A172 (cell line): ENCODE data around the gene KCNQ4. TPM values are rescaled to one million over a fixed set of nuclear protein-coding genes. Genes with fewer than 3 reads are reported as not detected.
A peak's percentile ranks its signal among the peaks of the same experiment; 100 is the strongest.

Source experiments
- DNase-seq: peaks from one replicate; pipeline ENCODE4 v3.0.0-alpha.2; 2015; ENCODE audit warnings: low spot score
- total RNA-seq: library from RNA; depleted of rRNA; stranded (reverse); fragments of >200 nt; shearing (Covaris generic); gene quantifications from 2 replicates; pipeline ENCODE4 v1.2.3, GENCODE V29; 2014

KCNQ4 gene
- total RNA-seq, 1 experiment from 2014 or later, result not detected

- DNase-seq, result no peak
These were observed 55.7 kb downstream of the KCNQ4 start for GRCh38 chr1:40838980-40839942.

GRCh38 chr1:40839943-40840335, 56.4 kb downstream of the KCNQ4 start:
- DNase-seq, result no peak

DNA sequence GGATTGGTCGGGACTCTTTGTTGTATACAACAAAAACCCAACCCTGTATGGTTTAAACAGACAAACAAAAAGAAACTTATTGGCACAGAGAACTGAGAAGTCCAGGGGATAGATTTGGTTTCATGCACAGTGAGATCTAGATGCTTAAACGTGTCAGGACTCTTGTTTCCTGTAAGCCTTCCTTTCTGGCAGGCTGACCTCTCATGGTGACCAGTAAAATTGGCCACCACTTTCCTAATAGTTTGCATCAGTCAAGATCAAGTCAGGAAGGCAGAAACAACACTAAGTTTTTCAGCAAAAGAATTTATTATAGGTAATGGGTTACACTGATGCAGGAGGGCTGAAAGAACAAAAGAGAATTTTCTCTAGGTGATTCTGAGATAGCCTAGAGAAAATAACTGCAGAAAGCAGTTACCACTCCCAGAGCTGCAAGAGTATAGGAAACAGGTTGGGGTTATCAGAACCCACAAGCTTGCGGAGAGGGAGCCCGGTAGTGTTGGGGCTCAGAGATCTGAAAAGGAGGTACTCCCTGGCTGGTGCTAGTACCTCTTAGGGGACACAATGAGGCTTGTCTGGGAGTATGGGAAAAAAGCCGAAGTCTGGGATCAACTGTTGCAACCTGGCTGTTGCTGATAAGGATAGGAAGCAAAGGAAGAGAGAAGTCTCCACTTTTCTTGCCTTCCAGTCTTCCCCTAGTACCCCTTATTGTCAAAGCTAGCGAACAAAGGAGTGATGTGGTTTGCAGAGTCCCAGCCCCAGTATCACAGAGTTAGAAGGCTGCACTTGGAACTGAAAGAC, 57.1 kb downstream of the KCNQ4 start:
- DNase-seq, result no peak

GRCh38 chr1:40841602-40842001, 58.0 kb downstream of the KCNQ4 start:
- DNase-seq, result no peak

DNA sequence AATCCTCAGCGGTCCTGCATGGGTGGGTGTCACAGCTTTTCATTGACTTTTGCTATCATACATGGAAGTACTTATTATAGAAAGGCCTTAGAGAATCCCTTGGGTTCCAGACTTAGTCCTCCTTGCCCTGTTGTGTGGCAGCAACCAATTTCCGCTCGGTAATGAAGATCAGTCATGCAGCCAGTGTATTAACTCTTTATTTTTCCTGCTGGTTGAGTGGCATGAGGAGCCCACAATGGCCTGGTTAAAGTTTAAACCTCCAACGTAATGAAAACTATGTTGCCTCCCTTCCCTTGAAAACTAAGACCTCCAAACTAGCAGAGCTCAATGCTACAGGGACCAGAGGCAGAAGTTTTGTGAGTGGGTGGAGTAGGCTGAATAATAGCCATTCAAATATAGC, 58.6 kb downstream of the KCNQ4 start:
- no peak for DNase-seq

- DNase-seq, result no peak
These were observed 59.1 kb downstream of the KCNQ4 start for GRCh38 chr1:40842691-40843090.

- no peak for DNase-seq
These were observed 60.5 kb downstream of the KCNQ4 start for GRCh38 chr1:40844079-40844478.

- no peak for DNase-seq
These were observed 61.6 kb downstream of the KCNQ4 start for GRCh38 chr1:40844887-40845878.

DNA sequence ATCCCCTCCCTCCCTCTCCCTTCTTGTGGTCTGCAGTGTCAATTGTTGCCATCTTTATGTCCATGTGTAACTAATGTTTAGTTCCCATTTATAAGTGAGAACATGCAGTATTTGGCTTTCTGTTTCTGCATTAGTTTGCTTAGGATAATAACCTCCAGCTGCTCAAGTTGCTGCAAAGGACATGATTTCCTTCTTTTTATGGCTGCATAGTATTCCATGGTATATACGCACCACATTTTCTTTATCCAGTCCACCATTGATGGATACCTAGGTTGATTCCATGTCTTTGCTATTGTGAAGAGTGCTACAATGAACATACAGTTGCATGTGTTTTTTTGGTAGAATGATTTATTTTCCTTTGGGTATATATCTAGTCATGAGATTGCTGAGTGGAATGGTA, 62.3 kb downstream of the KCNQ4 start:
- no peak for DNase-seq

- DNase-seq, result no peak
These were observed 63.6 kb downstream of the KCNQ4 start for GRCh38 chr1:40847023-40847745.

DNA sequence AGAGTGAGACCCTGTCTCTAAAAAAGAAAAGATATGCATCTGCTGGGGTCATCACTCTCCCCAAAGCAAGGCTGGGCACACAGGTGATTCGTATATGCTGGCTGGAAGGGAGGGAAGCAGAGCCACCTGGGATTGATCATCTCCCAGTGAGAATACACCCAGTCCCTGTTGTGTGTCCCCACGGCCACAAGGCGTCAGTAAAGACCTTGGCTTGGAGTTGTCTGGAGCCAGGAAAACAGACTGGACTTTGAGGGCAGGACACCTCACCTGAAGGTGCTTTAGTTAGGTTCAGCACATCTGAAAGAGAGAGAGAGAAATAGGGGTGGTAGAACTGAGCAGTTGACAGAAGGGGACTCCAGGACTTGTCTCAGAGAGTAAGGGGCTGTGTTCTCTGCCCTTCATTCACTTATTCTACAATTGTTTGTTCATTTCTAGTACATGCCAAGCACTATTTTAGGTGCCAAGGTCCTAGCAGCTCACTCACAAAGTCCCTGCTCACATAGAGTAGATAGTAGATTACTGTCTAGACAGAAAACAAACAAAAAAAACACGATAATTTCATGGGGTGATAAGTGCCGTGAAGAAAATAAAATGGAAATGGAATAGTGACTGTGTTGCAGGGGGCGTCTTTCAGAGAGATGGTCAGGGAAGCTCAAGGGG, 65.1 kb downstream of the KCNQ4 start:
- DNase-seq, result peak; percentile 67

- peak; percentile 54 for DNase-seq
These were observed 66.4 kb downstream of the KCNQ4 start for GRCh38 chr1:40849801-40850592.

DNA sequence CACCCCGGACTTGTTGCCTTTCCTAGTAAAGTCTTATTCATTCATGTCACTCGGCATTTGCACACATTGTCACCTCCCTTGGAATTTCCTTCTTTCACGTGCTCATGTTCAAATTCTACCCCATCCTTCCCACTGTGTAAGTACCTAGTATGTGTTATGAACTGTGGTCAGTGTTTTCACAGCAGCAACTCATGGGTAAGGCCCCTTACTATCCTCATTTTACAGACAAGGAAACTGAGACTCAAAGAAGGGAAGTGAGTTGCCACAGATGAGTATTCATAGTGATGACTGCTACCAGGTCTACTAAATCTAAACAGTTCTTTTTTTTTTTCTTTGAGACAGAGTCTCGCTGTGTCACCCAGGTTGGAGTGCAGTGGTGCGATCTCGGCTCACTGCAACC, 68.1 kb downstream of the KCNQ4 start:
- DNase-seq, result no peak

GRCh38 chr1:40853113-40853884, 69.7 kb downstream of the KCNQ4 start:
- DNase-seq, result no peak

GRCh38 chr1:40853885-40854170, 70.2 kb downstream of the KCNQ4 start:
- no peak for DNase-seq

GRCh38 chr1:40855513-40855912, 71.9 kb downstream of the KCNQ4 start:
- no peak for DNase-seq

GRCh38 chr1:40856116-40856515, 72.5 kb downstream of the KCNQ4 start:
- DNase-seq, result no peak

- no peak for DNase-seq
These were observed 73.2 kb downstream of the KCNQ4 start for GRCh38 chr1:40856656-40857302.
